HCT116 (cell line): ENCODE measurements around the gene NKX2-1.

Experiments used
- EZH2 ChIP-seq: fragments of 200-600 bp; sonication (generic); IDR thresholded peaks from 2 replicates; pipeline ENCODE4 v1.6.1; 2017; ENCODE audit warnings: antibody characterized with exemption, mixed run types
- EZH2phosphoT487 ChIP-seq: fragments of 200-600 bp; IDR thresholded peaks from 2 replicates; pipeline ENCODE4 v1.6.1; 2018; ENCODE audit warnings: antibody characterized with exemption, borderline replicate concordance
- POLR2A ChIP-seq: IDR thresholded peaks from 2 replicates; pipeline ENCODE4 v1.7.0; 2011; ENCODE audit warnings: borderline replicate concordance; ENCODE audit not compliant: insufficient read depth, insufficient read length; ENCODE audit errors: extremely low read depth
- TF ChIP-seq, protein P1 (sequence below), 3 experiments: fragments of 200-600 bp in 1 of 3; sonication (generic) in 1 of 3; IDR thresholded peaks in 2 of 3; conservative IDR thresholded peaks in 1 of 3; 2 replicates each; pipeline ENCODE4 v1.5.1; 2012 to 2017; ENCODE audit warnings: low read depth in 2 of 3, low read length in 2 of 3, antibody characterized with exemption in 1 of 3, borderline replicate concordance in 1 of 3, control low read depth in 1 of 3, mild to moderate bottlenecking in 1 of 3, mixed read lengths in 1 of 3, mixed run types in 1 of 3, moderate library complexity in 1 of 3; ENCODE audit not compliant: insufficient read depth in 1 of 3

DNA sequence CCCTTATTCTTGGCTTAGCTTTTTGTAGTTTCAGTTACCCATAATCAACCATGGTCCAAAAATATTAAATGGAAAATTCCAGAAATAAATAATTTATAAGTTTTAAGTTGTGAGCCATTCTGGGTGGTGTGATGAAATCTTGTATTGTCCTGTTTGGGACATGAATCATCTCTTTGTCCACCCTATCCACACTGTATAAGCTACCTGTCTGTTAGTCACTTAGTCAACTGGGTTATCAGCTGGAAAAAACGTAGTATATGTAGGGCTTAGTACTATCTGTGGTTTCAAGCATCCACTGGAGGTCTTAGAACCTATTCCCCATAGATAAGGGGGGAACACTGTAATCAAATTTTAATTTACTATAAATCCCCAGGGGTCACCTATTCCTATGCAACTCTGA lies 52.7 kb downstream of the NKX2-1 start:
- TF ChIP-seq, protein P1, sequence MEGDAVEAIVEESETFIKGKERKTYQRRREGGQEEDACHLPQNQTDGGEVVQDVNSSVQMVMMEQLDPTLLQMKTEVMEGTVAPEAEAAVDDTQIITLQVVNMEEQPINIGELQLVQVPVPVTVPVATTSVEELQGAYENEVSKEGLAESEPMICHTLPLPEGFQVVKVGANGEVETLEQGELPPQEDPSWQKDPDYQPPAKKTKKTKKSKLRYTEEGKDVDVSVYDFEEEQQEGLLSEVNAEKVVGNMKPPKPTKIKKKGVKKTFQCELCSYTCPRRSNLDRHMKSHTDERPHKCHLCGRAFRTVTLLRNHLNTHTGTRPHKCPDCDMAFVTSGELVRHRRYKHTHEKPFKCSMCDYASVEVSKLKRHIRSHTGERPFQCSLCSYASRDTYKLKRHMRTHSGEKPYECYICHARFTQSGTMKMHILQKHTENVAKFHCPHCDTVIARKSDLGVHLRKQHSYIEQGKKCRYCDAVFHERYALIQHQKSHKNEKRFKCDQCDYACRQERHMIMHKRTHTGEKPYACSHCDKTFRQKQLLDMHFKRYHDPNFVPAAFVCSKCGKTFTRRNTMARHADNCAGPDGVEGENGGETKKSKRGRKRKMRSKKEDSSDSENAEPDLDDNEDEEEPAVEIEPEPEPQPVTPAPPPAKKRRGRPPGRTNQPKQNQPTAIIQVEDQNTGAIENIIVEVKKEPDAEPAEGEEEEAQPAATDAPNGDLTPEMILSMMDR (IDR thresholded peaks at IDR 0.05 in 2 of 3, conservative IDR thresholded peaks at IDR 0.05 in 1 of 3; ENCODE audit: borderline replicate concordance in 1 of 3, insufficient read depth in 1 of 3, low read depth in 2 of 3, low read length in 2 of 3): no peak
- no peak for TF ChIP-seq POLR2A
- no peak for TF ChIP-seq EZH2phosphoT487
- TF ChIP-seq EZH2: no peak
